GM19452 (cell line): Measurements from ENCODE around the gene CST6.
"Not testable (repeated sequence)": the region's sequence is repeated elsewhere in the genome, so short reads cannot be mapped to it uniquely, and the experiment has no call there.

Source experiments
- ATAC-seq: cut with Tn5 transposase; IDR thresholded peaks from one replicate; pipeline ENCODE4 v1.9.1; 2021; ENCODE audit not compliant: unreplicated experiment

CST6 gene

GRCh38 chr11:65983589-65983987 is 28.2 kb upstream of the CST6 start:
- ATAC-seq, result no peak

GRCh38 chr11:65987336-65987735 is 24.5 kb upstream of the CST6 start:
- ATAC-seq, result no peak

- peak; percentile 92 for ATAC-seq
Observed at GRCh38 chr11:65988791-65989592, 22.8 kb upstream of the CST6 start.

GRCh38 chr11:65992056-65992455 is 19.8 kb upstream of the CST6 start:
- ATAC-seq, result no peak

- no peak for ATAC-seq
Observed at GRCh38 chr11:65997286-65997685, 14.5 kb upstream of the CST6 start.

GRCh38 chr11:66001942-66002647 is 9.7 kb upstream of the CST6 start, which contains the start of the genes BANF1 and EIF1AD:
BANF1 (plus strand) TSS chr11:66002503; CDS start chr11:66003251, 748 bp downstream.
EIF1AD (minus strand) TSS chr11:66002157; CDS start chr11:66000389, 1,768 bp downstream.
- ATAC-seq, result peak; percentile 72

GRCh38 chr11:66002648-66003225 is 9.1 kb upstream of the CST6 start:
- ATAC-seq, result peak; percentile 48

GRCh38 chr11:66003291-66003690 is 8.5 kb upstream of the CST6 start:
- no peak for ATAC-seq

- no peak for ATAC-seq
Observed at GRCh38 chr11:66004186-66004585, 7.6 kb upstream of the CST6 start.

- ATAC-seq, result no peak
Observed at GRCh38 chr11:66006134-66006890, 5.5 kb upstream of the CST6 start.

- ATAC-seq, result no peak
Observed at GRCh38 chr11:66006891-66007176, 5.0 kb upstream of the CST6 start.

GRCh38 chr11:66007201-66007634 is 4.6 kb upstream of the CST6 start:
- ATAC-seq, result no peak

- ATAC-seq, result no peak
Observed at GRCh38 chr11:66008095-66008467, 3.7 kb upstream of the CST6 start.

- ATAC-seq, result no peak
Observed at GRCh38 chr11:66008468-66009101, 3.2 kb upstream of the CST6 start.

GRCh38 chr11:66010036-66010435 is 1.8 kb upstream of the CST6 start:
- ATAC-seq, result not testable (repeated sequence)

GRCh38 chr11:66011239-66011784 is 496 bp upstream of the CST6 start:
- no peak for ATAC-seq

GRCh38 chr11:66012371-66012945 is 650 bp downstream of the CST6 start:
- no peak for ATAC-seq

- ATAC-seq, result no peak
Observed at GRCh38 chr11:66012946-66013761, 1.3 kb downstream of the CST6 start.

GRCh38 chr11:66013762-66014100 is 1.9 kb downstream of the CST6 start:
- no peak for ATAC-seq
